ENCODE results near the gene PPY.

Gene PPY

DNA sequence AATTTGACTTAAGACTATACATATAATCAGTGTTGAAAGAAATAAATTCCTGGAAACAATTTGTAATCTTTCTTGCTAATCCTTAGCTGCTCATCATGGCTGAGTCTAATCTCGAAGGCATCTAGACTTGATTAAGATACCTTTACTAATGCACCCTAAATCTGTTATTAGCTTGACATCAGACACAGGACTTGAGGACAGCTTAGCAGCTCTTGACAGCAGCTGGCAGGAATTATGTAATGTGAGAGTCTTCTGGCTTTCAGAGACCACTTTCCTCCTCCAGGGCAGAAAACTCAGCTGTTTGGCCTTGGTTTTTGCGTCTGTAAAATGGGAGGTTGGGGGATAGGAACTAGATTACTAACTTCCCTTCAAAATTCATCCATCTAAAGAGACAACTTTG, 27.8 kb downstream of the PPY start:
- H3K27ac ChIP-seq (ENCODE audit: low read depth, low read length, poor library complexity, severe bottlenecking), result no peak overlapping the region
- no peaks in the 10 kb centered on the region for H4K20me1 ChIP-seq (ENCODE audit: insufficient read depth, low read length)
- H3F3A ChIP-seq (ENCODE audit: insufficient read depth, low read length), result no peaks in the 10 kb centered on the region
- no peaks in the 10 kb centered on the region for H3K4me1 ChIP-seq (ENCODE audit: insufficient read depth, low read length, severe bottlenecking)
- no peak overlapping the region for H2AFZ ChIP-seq (ENCODE audit: low read length)
- no peaks in the 10 kb centered on the region for H3K36me3 ChIP-seq (ENCODE audit: insufficient read depth, low read length)
- H3K9ac ChIP-seq (ENCODE audit: low read length), result no peak overlapping the region
- H3K4me2 ChIP-seq (ENCODE audit: low read length), result no peak overlapping the region
- H3K27me3 ChIP-seq (ENCODE audit: insufficient read depth, low read length), result no peaks in the 10 kb centered on the region; the same call in 1 of the 2 replicates
- no peaks in the 10 kb centered on the region for H3K9me3 ChIP-seq (ENCODE audit: low read length)
- H3K9me2 ChIP-seq (ENCODE audit: low read depth, low read length), result no peaks in the 10 kb centered on the region
- no peak overlapping the region for H3K4me3 ChIP-seq (ENCODE audit: low read depth, low read length, poor library complexity, severe bottlenecking)
- no peak for TF ChIP-seq EZH2 (IDR thresholded peaks at IDR 0.05; ENCODE audit: borderline replicate concordance, low read length)
- TF ChIP-seq, protein P1, sequence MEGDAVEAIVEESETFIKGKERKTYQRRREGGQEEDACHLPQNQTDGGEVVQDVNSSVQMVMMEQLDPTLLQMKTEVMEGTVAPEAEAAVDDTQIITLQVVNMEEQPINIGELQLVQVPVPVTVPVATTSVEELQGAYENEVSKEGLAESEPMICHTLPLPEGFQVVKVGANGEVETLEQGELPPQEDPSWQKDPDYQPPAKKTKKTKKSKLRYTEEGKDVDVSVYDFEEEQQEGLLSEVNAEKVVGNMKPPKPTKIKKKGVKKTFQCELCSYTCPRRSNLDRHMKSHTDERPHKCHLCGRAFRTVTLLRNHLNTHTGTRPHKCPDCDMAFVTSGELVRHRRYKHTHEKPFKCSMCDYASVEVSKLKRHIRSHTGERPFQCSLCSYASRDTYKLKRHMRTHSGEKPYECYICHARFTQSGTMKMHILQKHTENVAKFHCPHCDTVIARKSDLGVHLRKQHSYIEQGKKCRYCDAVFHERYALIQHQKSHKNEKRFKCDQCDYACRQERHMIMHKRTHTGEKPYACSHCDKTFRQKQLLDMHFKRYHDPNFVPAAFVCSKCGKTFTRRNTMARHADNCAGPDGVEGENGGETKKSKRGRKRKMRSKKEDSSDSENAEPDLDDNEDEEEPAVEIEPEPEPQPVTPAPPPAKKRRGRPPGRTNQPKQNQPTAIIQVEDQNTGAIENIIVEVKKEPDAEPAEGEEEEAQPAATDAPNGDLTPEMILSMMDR (IDR thresholded peaks at IDR 0.05; ENCODE audit: low read length), result no peak
- no peaks in the 10 kb centered on the region for H3K79me2 ChIP-seq (ENCODE audit: insufficient read depth, low read length)

DNA sequence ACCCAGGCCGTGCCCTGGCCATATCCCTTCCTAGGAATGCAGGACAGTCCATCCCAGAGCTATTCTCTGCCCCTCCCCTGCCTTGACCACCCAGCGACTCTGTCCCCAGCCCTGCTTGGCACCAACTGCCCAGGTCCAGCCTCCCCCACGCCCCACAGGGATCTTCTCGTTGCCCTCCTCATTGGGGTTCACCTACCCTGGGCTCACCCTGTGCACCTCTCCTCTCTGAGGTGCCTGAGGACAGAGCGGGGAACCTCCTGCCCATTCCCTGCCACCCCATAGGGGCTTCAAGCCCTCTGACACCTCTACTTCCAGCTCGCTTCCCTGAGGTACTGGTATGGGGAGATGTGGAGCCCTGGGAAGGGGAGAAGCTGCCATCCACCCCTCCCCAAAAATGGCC, 28.7 kb downstream of the PPY start:
- TF ChIP-seq, protein P1 (IDR thresholded peaks at IDR 0.05; ENCODE audit: low read length), result no peak
- TF ChIP-seq EZH2 (IDR thresholded peaks at IDR 0.05; ENCODE audit: borderline replicate concordance, low read length), result no peak
- no peaks in the 10 kb centered on the region for H3K36me3 ChIP-seq (ENCODE audit: insufficient read depth, low read length)
- H3K9ac ChIP-seq (ENCODE audit: low read length), result no peak overlapping the region
- H3K4me3 ChIP-seq (ENCODE audit: low read depth, low read length, poor library complexity, severe bottlenecking), result no peak overlapping the region
- H3K9me2 ChIP-seq (ENCODE audit: low read depth, low read length), result no peaks in the 10 kb centered on the region
- no peak overlapping the region for H2AFZ ChIP-seq (ENCODE audit: low read length)
- no peak overlapping the region for H3K4me2 ChIP-seq (ENCODE audit: low read length)
- H3K79me2 ChIP-seq (ENCODE audit: insufficient read depth, low read length), result no peaks in the 10 kb centered on the region
- no peaks in the 10 kb centered on the region for H3K9me3 ChIP-seq (ENCODE audit: low read length)
- no peaks in the 10 kb centered on the region for H3F3A ChIP-seq (ENCODE audit: insufficient read depth, low read length)
- peaks cover 1% of the 10 kb centered on the region; the same call in 1 of the 2 replicates for H3K27me3 ChIP-seq (ENCODE audit: insufficient read depth, low read length)
- no peaks in the 10 kb centered on the region for H3K4me1 ChIP-seq (ENCODE audit: insufficient read depth, low read length, severe bottlenecking)
- no peak overlapping the region for H3K27ac ChIP-seq (ENCODE audit: low read depth, low read length, poor library complexity, severe bottlenecking)
- H4K20me1 ChIP-seq (ENCODE audit: insufficient read depth, low read length), result no peaks in the 10 kb centered on the region

DNA sequence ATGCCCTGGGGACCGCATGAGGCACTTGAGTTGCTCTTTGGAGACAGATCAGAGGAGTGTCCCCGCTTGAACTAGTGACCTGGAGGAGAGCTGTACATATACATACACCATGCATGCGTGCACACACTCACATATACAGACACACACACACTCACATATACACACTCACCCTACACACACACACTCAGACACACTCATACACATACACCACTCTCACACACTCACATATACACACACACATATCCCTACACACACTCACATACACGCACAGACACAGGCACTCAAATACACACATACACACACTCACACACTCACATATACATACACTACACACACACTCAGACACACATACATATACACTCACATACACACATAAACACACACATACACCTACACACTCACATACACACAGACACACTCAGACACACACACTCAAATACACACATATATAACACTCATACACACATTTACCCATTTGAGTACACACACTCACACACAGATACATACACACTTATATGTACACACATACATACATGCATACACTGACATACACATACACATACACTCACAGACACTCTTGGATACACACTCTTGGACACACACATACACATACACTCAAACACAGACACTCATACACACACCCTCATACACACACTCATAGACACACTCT, 29.5 kb downstream of the PPY start:
- no peaks in the 10 kb centered on the region for H3K36me3 ChIP-seq (ENCODE audit: insufficient read depth, low read length)
- no peaks in the 10 kb centered on the region for H3F3A ChIP-seq (ENCODE audit: insufficient read depth, low read length)
- H3K27ac ChIP-seq (ENCODE audit: low read depth, low read length, poor library complexity, severe bottlenecking), result no peak overlapping the region
- peaks cover 3% of the 10 kb centered on the region; the same call in 1 of the 2 replicates for H3K27me3 ChIP-seq (ENCODE audit: insufficient read depth, low read length)
- no peaks in the 10 kb centered on the region for H4K20me1 ChIP-seq (ENCODE audit: insufficient read depth, low read length)
- no peaks in the 10 kb centered on the region for H3K9me3 ChIP-seq (ENCODE audit: low read length)
- H3K9me2 ChIP-seq (ENCODE audit: low read depth, low read length), result no peaks in the 10 kb centered on the region
- H3K9ac ChIP-seq (ENCODE audit: low read length), result no peak overlapping the region
- TF ChIP-seq, protein P1 (IDR thresholded peaks at IDR 0.05; ENCODE audit: low read length), result no peak
- no peak for TF ChIP-seq EZH2 (IDR thresholded peaks at IDR 0.05; ENCODE audit: borderline replicate concordance, low read length)
- H2AFZ ChIP-seq (ENCODE audit: low read length), result no peak overlapping the region
- no peak overlapping the region for H3K4me3 ChIP-seq (ENCODE audit: low read depth, low read length, poor library complexity, severe bottlenecking)
- no peak overlapping the region for H3K4me2 ChIP-seq (ENCODE audit: low read length)
- no peaks in the 10 kb centered on the region for H3K79me2 ChIP-seq (ENCODE audit: insufficient read depth, low read length)
- H3K4me1 ChIP-seq (ENCODE audit: insufficient read depth, low read length, severe bottlenecking), result no peaks in the 10 kb centered on the region
